Heart left ventricle (tissue), 13 donors: ENCODE measurements around the gene TTC16.

ENCODE experiments used
- POLR2A ChIP-seq, 2 donors: fragments of 450-650 bp; IDR thresholded peaks; one replicate each; pipeline ENCODE4 v1.6.1; 2017; ENCODE audit warnings: antibody characterized with exemption in 2 of 2, mild to moderate bottlenecking in 2 of 2, moderate library complexity in 2 of 2
- TF ChIP-seq, protein P1 (sequence below), 12 donors: fragments of 200-600 bp; sonication (generic) in 4 of 12; IDR thresholded peaks; one replicate each; pipeline versions ENCODE4 v1.5.0 to v1.8.0; 2018 to 2022; ENCODE audit warnings: antibody characterized with exemption in 12 of 12, mild to moderate bottlenecking in 5 of 12
- donor health status: ischemic (EF 13 %, LVEDD 7.1; RV severe dilation, severe dysfunction).
- donor health status: DM: no; HTN: yes; CAD: no.
- donor health status: DM: no; HTN: no; CAD: no.
- donor health status: ischemic (EF 25% LVEDD 6.9; RV normal size, moderate dysfunction).
- donor health status: ischemic (EF 25% LVEDD 5.7; RV mildly dilated, moderate dysfunction).
- donor health status: ischemic (EF 35%, LVEDD 5.7; RV mildly dilated, moderate dysfunction).
- donor health status: nonischemic (EF 11% LVEDD 7.7; RV severe dilation, severe dysfunction).
- donor health status: DM: yes; HTN: yes; CAD: no.
- donor health status: PGD.
- donor health status: ischemic (EF 29% LVEDD 5.4; RV normal size, mild dysfunction).
- donor health status: nonischemic (EF 23%, LVEDD 6.1; RV moderate dilation, normal function).

DNA sequence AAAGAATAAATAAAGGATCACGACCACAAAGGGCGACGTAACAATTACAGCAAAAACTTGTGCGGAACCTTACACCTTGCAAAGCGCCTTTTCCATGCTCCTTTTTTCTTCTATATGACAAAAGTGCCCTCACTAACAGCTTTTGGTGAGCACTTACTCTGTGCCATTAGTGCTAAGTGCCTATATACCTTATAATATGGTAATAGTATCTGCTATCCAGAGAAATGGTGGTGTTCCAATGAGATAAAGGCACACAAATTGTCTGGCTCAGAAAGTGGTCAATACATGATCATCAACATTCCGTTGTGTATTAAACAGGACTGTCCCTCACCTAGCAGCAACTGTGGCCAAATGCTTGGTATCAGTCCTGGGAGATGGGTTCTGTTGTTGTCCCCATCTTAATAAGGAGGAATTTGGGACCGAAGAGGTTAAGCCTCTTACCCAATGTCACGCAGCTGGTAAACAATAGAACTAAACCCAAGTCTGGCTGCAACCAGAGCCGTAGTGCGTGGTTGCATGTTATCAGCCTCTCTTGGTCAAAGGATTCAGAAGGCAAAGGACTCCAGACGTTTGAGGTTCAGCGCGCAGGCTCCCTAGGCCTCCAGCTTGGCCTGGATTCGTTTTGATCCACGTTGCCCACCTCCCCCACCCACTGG lies 19.8 kb downstream of the TTC16 start:
- TF ChIP-seq, protein P1, sequence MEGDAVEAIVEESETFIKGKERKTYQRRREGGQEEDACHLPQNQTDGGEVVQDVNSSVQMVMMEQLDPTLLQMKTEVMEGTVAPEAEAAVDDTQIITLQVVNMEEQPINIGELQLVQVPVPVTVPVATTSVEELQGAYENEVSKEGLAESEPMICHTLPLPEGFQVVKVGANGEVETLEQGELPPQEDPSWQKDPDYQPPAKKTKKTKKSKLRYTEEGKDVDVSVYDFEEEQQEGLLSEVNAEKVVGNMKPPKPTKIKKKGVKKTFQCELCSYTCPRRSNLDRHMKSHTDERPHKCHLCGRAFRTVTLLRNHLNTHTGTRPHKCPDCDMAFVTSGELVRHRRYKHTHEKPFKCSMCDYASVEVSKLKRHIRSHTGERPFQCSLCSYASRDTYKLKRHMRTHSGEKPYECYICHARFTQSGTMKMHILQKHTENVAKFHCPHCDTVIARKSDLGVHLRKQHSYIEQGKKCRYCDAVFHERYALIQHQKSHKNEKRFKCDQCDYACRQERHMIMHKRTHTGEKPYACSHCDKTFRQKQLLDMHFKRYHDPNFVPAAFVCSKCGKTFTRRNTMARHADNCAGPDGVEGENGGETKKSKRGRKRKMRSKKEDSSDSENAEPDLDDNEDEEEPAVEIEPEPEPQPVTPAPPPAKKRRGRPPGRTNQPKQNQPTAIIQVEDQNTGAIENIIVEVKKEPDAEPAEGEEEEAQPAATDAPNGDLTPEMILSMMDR (IDR thresholded peaks at IDR 0.05): no peak
- no peak for TF ChIP-seq POLR2A (IDR thresholded peaks at IDR 0.05)
